T-helper 2 cell (primary cell): Measurements from ENCODE around the gene CUL4B.
"Not testable (repeated sequence)": the region's sequence is repeated elsewhere in the genome, so short reads cannot be mapped to it uniquely, and the experiment has no call there.

ENCODE experiments used
- DNase-seq, 5 experiments: peaks; one replicate each; pipeline versions ENCODE4 v3.0.0 to v3.0.0-alpha.2; 2012 to 2022
- total RNA-seq, 2 donors: gene quantifications; one replicate each; lab custom pipeline; 2026; lab: John Stamatoyannopoulos, UW

CUL4B gene
- 57.1 to 97.3 reads per million in 2 donors for total RNA-seq

DNA sequence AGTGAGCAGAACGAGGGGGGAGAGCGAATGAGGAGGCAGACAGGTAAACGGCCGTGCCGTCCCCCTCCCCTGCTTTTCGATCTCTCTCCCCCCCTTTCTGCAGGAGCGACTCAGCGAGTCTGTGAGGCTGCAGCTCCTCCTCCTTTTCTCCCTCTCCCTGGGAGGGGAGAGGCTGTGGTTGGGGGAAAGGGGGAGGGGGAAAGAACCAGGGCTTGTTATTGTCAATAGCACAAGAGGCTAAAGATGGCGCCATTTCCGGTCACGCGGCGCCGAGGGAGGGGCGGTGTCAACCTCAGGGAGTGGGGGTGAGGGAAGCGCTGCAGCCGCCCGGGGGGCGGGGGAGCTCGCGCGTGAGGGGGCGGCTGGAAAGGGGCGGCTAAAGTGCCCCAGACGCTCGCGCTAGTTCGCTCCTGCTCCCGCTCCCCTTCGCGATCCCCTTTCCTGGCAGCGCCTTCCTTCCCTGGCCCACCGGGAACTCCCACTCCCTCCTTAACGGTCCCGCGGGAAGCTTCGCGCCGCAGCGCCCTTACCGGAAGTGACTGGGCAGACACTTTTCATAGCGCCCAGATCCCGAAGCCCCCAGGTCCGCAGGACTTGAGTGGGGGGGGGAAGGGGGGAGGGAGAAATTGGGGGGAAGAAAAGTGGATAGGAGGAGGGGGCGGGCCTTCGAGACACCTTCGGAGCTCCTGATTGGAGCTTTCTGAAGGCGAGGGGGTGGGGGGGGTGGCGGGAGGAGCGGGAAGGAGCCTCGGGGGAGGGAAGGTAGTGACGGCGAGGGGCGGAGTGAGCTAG lies at the start of gene CUL4B:
Gene CUL4B, minus strand, starts transcription at position 121 of the 792 bp plus-strand sequence. CDS start 324 bp downstream, outside the sequence.
- DNase-seq: peak; percentile 74 to 97 (median 87)

DNA sequence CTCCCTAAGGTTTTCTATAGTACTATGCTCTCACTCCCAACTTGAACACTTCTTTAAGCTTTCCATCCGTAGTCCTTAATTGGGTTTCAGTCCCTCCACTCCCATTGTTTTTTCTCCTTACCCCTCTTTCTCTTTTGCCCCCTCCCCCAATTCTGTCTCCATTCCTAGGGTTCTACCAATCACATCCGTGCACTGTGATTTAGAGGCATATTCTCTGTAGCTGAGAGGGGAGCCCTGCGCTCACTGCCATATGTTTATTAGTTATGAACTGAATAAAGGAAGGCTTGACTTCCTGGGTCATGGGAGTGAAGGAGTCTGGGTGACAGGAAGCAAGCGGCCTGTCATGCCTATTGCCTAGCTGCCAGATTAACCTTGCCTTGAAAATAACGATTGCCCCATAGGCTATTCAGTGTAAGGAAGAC lies 43.6 kb upstream of the CUL4B start:
- DNase-seq: peak in 3 of 5 experiments; percentile 10 to 75 (median 13)

DNA sequence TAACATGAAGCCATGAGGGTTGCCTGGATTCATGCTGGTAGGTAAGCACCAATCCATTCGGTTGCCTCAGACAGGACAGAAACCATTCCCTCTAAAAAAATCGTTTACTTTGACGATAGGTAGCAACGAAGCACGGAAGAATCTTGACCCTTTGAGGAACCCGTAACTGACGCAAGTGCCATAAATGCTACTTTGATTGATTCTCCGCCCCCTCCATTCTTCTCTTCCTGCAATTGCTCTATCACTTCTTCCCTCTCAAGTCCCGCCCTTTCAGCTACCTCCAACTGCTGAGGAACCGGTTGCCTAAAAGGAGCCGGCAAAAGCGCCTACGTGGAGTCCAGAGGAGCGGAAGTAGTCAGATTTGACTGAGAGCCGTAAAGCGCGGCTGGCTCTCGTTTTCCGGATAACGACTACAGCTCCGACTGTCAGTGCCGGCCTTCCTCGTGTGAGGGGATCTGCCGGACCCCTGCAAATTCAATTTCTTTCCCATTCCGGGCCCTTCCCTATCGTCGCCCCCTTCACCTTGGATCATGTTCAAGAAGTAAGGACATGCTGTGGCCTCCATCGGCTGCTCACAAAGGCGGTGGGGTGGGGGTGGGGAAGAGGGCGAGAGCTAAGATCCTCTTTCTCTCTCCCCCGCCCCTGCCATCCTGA lies 43.1 kb upstream of the CUL4B start, which contains the start of gene MCTS1:
Gene MCTS1, plus strand, starts transcription at position 395 of the 654 bp plus-strand sequence. Its CDS starts 136 bp downstream, at position 531.
- peak; percentile 46 to 97 (median 71) for DNase-seq

DNA sequence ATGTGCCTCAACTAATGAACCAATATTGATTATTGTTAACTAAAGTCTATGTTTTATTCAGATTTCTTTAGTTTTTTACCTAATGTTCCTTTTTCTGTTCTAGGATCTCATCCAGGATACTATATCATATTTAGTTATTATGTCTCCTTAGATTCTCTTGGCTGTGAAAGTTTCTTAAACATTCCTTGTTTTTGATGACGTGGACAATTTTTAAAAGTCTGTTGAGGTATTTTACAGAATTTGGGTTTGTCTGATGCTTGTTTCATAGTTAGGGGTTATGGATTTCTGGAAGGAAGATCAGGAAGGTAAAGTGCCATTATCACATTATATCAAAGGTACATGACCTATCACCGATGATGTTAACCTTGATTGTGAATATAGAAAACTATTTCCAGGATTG lies 24.9 kb upstream of the CUL4B start:
- no peak for DNase-seq

DNA sequence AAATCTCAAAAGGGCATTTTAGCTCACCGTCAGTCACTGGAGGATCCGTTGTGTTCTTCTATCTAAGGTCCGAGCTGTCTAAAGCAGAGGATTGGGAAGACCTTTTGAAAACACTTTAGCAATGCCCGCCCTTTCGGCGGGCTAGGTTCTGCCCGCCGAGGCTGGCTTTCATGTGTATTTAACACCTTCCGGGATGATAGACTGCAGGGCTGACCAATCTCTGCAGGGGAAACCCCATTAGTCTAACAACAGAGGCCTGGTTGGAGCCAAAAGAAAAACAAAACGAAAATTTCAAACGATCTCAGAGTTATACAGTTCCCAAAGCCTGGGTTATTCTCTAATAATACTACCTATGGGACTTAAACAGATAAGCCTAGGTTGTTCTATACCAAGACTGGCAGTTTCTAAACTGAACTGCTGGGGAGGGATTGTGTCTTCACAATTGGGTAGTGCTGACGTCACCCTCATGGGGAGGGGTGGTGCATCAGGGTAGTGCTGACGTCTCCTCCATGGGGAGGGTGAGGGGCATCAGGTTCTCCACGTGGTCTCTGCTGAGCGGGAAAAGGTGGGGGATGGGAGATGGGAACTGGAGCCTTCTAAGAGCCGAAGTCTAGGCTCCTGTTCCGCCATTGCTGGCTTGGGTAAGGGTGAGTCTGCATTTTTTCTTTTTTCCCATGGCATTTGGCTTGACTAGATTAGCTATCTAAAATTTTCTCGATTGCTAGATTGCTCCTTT lies 14.8 kb upstream of the CUL4B start:
- DNase-seq: no peak

DNA sequence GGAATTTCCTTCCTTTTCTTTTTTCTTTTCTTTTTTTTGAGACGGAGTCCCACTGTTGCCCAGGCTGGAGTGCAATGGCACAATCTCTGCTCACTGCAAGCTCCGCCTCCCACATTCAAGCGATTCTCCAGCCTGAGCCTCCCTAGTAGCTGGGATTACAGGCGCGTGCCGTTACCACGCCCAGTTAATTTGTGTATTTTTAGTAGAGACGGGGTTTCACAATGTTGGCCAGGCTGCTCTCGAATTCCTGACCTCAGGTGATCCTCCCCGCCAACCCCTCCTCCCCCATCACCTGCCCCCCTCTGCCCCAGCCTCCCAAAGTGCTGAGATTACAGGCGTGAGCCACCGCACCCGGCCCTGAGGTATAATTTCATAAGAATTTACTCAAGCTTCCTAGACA lies 13.0 kb upstream of the CUL4B start:
- DNase-seq: not testable (repeated sequence)

DNA sequence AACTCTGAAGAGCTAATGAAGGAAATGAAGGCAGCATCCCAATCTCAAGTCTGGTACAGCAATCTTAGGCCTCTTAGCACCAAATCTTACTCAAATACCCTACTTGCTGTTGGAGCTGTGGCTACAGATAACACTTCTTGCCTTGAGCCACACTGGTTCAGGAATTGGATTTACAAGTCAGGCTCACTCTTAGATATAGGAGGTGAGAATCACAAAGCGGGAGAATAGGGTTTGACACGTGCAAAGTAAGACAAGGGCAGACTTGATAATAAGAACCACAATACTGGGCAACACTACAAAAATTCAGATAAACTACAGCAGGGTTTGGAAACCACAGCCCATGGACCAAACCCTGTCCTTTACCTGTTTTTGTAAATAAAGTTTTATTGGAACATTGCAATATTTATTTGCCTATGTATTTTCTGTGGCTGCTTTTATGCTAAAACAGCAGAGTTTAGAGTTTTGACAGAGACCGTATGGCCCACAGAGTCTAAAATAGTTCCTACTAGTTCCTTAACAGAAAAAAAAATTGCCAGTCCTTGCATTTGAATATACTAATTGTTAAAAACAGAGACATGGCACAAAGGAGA lies 9.3 kb upstream of the CUL4B start:
- DNase-seq: no peak

DNA sequence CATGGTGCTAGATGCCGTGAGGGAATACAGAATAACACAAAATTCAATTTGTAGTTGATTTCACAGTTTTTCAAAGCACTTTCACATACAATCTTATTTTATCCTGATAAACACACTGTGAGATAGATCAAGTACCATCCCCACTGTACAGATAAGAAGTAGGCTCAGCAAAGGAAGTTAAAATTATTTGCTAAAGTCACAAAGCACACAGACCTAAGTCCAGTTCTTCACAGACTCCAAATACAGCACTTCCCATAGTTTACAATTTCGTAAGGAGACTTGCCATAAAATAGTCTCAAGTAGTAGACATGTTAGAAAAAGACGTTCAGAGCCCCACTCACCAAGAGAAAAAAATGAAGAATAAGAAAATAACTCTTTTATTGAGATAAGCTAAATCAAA lies 7.8 kb upstream of the CUL4B start:
- no peak for DNase-seq

DNA sequence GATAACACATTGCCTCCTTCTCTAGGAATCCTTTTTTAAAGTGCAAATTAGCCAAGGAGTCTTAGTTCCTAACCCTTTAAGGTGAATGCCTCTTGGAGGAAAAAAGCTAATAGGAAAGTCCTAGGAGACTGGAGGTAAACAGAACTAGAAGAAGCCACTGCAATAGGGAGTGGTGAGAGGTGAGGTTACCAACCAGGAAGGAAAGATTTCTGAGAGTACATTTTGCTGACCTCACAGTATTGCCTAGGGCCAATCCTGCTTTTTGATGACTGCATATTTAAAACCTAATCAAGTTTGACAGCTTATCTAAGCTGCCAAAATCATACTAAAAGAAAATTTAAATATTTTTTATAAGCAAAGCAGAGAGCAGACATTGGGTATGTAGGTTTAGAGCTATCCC lies 7.3 kb upstream of the CUL4B start:
- DNase-seq: no peak

DNA sequence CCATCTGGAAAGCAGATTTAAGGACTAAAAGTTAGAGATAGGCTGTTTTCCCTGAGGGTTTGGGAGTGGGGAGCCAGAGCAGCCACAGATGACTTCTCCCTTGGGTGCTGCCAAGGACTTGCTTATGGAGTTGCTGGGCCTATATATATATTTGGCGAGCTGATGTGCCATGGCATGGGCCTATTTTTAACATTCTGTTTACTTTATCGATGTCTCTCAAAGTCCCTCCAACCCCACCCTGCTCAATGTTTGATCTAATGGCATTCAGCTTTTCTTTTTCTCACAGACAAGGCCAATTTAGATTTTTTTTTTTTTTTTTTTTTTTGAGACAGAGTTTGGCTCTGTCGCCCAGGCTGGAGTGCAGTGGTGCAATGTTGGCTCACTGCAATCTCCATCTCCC lies 6.1 kb upstream of the CUL4B start:
- DNase-seq: no peak

DNA sequence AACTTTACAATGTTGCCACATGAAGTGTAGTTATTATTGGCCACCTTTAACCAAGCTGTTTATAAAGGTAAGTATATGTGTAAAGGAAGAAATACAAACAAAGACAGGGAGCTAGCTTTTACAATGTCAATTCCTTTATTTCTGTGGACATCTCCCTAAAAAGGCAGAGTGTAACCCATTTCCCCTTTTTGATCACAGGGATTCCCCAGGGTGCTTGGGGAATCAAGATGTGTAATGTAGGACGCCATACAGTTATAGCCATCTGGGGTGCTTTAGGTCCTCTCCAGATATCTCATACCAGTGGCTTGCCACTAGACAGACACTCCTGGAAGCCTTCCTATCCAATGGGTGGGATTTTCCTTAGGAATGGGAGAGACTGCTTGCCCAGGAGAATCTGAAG lies 4.2 kb upstream of the CUL4B start:
- no peak for DNase-seq

DNA sequence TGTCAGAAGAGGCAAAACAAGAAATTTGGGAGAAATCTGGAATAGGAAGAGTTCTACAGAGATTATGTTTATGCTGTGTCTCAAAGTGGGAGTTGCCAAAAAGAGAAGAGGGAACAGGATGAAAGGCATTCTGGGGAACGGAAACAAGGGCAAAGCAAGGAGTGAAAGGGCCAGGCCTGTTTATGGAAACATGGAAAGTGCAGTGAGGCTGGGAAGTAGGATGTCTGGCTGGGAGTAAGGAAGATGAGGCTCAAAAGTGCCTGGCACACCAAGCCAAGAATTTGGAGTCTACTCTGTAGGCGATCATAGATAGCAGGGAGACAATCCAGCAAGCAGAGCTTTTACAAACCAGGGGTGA lies 1.8 kb upstream of the CUL4B start:
- DNase-seq: no peak

DNA sequence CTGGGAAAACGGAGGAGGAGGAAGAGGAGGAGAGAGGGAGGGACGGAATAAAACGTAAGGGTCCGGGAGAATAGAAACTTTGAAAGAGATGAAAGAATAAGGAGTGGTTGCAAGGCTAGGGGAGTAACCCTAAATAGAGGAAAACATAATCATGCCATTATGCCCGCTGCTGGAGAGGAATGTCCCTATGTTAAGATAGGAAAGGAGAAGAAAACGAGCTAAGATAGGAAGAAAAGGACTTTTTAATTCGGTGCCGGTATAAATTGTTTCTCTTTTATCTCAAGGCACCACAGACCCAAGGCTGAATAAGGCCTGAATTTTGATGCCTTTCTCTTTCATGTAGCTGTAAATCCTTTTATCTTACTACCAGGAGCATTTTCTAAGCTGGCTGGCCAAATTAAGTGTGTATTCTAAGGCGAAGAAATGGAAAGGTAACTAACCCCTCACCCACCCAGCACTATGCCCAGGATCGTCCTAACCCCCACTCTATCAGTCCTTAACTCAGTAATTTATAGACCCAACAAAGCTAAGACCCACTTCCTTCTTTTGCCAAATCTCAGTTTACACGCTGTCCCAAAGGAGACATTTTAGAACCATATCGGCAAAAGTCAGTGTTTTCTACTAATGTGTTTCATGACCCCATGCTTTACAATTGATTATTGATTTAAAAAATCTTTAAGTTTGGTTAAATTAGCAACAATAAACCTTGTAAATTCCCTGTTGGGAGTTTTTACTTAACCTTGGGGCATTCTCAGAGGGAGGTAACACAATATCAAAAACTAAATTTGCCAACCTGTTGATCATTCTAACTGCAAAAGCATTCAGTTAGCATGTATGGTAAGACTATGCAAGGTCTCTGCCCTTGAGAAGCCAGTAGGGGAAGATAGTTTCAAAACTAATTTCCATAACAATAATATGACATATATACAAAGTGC lies 1.1 kb upstream of the CUL4B start:
- DNase-seq: no peak

DNA sequence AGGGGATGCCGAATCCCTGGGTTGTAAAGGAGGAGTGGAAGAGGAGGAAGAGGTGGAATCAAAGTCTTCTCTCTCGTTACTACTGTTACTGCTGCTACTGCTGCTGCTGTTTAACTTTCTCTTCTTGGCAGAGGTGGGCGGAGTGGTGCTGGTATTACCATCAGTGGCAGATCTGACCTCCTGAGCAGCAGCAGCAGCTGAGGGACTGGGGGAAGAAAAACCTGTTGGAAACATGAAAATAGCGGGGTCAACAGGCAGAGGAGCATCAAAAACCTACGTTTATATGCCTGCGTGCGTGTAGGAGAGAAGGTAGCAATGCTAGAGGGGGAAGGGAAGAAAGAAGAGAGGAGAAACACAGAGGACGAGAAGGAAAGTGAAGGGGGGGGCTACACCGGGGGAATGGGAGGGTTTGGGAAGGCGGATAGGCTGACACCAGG lies 339 bp downstream of the CUL4B start:
- DNase-seq: peak in 2 of 5 experiments; percentile 4 to 69

DNA sequence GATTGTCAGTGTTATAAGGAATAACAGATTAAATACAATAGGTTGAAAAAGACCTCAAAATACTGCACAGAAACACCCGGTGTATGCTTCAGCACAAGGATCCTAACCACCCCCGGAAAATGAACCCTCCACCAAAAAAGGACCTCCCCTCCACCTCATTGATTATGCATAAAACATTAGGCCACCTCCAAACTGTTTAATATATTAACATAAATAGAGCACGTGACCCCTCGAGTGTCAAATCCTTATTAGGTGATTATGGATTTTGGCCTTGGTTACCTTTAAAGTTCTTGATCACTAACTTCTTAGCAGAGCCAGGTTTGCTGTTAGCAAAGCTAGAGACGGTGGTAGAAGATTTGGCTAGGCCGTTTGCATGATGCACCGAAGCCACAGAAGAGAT lies 958 bp downstream of the CUL4B start:
- peak in 1 of 5 experiments; percentile 43 for DNase-seq

DNA sequence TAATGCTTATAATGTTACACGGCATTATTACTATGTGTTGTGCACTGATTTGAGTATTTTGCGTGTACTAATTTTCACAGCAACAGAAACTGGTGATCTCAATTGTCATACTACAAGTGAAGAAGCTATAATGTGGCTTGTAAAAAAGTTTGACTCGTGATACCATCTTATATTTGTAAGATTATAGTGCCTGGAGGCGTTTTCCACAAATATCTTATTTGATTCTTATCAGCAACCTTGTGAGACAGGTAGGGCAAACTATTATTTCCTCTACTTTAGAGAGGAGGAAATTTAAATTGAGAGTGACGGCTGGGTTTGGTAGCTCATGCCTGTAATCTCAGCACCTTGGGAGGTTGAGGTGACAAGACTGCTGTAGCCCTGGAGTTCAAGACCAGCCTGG lies 4.5 kb downstream of the CUL4B start:
- DNase-seq: no peak

DNA sequence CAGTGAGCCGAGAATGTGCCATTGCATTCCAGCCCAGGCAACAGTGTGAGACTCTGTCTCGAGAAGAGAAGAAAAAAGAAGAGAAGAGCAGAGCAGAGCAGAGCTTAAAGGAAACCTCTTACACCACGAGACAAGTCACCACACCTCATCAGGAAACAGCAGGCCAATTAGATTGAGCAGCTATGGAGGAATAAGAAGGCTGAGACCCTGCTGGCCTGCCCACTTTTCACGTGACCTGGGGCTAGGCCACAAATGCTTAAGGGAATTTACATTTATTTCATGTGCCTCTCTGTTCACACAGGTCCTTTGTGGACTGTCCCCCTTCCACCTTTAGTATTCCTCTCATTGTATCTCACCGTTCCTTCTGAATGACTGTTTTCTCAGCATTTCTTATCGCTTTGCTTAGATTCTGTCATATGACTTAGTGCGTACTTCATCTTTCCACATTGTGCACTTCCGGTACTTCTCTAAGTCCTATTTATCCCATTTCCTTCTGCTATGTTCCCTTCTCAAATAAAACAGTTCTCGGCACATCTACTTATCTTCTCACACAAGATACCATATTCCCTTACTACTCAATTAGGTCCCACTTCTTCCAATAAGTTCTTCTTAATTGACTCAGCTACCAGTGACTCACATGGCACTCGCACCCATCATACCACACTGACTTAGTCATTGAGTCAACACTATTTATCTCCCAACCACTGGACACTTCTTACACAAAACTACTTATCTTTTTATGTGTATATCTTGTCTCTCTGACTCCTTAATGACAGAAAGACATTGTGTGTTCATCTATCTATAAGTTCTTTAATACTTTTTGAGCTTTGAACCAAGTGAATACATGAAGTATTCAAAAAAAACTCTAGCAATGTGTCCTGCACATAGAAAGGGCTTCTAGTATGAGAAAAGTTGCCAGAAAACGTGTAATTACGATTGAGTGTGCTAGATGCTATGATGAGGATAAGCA lies 11.0 kb downstream of the CUL4B start:
- no peak for DNase-seq

DNA sequence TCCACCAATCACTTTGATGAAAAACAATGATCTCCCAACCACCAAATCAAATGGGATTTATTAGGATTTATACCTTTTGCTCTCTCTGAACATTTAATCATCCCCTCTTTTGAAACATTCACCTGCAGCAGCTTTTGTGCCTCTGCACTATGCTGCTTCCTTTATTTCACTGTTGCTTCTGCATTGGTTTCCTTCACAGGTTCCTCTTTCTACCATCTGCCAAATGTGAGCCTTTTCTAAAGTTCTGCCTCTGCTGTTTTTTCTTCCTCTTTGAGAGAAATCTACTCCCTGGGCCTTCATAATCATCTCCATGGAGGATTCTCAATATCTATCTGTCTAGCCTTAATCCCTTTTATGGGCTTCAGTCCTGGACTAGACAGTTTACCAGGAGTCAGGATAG lies 24.7 kb downstream of the CUL4B start:
- no peak for DNase-seq

DNA sequence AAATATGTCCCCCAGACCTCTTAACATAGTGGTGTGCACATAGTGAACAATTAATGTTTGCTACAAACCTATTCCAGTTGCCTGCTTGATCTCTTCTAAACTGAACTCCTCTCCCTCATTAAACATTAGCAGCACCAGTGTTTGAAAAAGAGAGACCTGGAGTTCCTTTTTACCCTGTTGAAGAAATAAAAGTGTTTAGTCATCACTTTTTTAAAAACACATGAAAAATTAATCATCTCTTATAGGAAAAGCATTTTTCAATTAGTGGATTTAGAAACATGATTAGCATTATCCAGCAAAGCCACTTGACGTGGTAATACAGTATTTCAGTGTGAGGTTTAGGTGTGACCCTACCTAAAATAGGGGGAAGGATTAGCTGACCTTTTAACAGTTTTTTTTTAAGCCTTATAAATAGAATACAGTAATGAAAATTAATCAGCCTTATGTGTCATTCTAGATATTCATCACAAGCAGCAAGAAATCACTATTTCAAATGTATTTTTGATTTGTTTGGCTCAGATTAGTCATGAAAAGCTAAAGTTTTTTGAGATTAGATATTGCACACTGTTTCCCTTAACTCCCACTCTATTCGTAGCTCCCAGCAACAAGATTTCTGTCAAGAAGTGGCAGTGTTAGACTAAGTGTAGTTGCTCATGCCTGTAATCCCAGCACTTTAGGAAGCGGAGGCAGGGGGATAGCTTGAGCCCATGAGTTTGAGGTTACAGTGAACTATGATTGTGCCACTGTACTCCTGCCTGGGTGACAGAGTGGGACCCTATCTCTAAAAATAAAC lies 26.2 kb downstream of the CUL4B start:
- DNase-seq: no peak

DNA sequence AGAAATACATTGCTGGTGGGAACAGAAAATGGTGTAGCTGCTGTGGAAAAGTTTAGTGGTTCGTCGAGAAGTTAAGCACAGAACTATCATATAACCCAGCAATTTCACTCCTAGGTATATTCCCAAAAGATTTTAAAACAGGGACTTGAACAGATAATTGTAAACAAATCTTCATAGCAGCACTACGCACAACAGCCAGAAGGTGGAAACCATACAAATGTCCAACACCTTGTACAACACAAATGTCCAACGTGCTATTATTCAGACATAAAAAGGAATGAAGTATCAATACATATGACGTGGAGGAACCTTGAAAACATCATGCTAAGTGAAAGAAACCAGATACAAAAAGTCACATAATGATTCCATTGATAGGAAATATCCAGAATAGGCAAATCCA lies 37.9 kb downstream of the CUL4B start:
- DNase-seq: no peak
